GM18519 (cell line): Measurements from ENCODE around the gene CPAMD8.
"Not testable (repeated sequence)": the region's sequence is repeated elsewhere in the genome, so short reads cannot be mapped to it uniquely, and the experiment has no call there.

Experiments
- ATAC-seq: cut with Tn5 transposase; IDR thresholded peaks from one replicate; pipeline ENCODE4 v1.9.1; 2021; ENCODE audit warnings: mild to moderate bottlenecking, moderate library complexity; ENCODE audit not compliant: unreplicated experiment, low FRiP score

Gene CPAMD8

DNA sequence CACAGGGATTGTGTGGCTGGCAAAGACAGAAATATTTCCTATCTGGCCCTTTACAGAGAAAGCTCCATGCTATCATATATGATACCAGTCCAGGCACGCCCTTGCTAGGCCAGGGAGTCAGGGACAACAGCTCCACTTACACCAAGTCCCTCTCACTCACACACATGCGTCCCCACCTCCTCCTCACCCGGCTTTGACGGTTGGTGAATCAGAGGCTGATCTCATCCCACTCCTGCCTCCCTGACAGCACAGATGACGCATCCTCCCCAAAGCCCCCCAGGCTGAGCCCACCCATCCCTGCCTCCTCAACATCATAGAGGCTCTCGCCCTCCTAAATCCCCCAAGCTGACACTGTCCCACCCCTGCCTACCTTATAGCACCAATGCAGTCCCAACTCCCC lies 75.1 kb downstream of the CPAMD8 start:
- no peak for ATAC-seq

DNA sequence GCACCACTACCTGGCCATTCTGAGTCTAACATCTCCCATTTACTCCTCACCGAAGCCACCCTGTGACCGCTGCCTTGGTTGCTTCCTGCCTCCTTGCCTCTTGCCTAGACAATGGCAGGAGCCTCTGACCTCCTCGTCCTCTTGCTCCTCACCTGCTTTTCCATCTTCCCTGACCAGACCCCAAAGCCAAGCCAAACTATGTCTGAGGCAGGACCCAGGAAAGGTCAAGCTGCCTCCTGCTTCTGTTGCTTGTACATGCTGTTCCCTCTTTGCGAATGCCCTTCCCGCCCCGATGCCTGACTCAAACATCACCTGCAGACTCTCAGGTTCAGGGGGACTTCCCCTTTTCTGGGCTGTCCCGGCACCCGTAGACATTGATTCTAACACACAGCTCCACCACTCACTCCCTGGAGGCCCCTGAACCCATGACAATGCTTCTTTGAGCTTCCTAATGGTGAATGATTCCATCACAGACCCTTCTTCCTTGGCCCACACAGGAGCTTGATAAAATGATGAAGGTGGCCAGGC lies 77.0 kb downstream of the CPAMD8 start:
- ATAC-seq = no peak

DNA sequence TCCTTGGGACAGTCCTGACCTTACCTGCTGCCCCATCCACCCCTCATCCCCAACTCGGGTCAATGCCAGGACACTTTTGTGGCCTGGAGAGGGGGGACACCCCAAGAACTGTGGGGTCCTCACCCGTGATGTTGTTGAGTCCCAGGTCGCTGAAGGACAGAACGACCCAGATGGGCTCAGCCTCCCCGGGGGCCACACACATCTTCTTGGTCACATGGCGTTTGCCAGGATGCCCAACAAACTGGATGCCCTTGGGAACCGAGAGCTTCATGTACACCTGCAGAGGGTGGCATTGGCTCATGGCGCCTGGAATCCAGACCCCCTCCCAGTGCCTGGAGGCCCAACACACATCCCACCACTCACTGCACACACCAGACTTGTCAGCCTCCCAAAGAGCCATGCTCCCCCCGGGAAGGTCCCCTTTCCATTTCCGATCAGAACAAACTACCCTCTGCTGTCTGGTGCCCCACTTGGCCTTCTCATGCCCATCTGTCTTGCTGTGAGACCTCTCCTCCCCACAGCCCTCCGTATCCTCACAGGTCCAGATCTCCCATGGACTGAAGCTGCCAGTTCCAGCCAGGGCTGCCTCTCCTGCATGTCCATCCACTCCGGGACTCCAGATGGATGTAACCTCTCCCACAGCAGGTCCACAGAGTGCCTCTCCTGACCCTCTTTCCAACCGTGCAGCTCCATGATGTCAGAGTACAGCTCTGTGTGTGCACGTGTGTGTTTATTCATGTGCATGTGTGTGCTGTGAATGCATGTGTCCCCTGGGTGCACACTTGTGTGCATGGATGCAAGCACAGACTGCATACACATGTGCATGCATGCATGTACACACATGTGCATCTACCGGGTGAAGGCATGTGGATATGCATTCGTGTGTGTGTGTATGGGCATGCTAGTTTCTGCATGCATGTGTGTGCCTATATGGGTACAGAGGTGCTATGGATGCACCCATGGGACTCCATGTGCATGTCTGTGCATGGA lies 79.4 kb downstream of the CPAMD8 start:
- ATAC-seq = no peak

DNA sequence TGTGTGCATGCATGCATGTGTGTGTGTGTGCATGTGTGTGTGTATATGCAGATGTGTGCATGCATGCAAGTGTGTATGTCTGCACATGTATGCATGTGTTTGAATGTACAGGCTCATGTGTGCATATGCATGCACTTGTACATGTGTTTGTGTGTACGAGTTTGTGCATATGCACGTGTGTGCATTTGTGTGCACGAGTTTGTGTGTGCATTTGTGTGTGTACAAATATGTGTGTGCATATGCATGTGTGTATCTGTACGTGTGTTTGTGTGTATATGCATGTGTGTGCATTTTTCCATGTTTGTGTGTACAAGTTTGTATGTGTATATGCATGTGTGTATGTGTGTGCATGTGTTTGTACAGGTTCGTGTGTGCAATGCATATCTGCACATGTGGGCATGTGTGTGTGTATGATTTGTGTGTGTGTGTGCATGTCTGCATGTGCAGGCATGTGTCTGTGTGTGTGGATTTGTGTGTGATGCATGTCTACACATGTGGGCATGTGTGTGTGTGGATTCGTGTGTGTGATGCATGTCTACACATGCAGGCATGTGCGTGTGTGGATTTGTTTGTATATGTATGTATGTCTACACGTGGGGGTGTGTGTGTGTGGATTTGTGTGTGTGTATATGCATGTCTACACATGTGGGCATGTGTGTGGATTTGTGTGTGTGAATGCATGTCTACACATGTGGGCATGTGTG lies 80.7 kb downstream of the CPAMD8 start:
- no peak for ATAC-seq

DNA sequence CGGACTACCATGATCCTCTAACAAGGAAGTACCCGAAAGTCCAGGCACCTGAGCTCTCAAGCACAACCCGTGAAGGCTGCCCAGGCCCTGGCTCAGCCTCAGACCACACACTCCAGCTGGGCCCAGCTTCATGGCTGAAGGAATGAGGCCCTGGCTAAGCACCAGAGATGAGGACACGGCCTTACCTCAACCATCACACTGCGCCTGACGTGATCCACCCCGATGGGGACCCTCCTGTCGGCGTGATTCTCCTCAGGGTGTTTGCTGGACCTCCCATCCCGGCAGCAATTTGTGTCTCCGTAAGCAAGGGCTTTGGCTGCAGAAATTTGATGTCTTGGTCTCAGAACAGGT lies 81.3 kb downstream of the CPAMD8 start:
- no peak for ATAC-seq

DNA sequence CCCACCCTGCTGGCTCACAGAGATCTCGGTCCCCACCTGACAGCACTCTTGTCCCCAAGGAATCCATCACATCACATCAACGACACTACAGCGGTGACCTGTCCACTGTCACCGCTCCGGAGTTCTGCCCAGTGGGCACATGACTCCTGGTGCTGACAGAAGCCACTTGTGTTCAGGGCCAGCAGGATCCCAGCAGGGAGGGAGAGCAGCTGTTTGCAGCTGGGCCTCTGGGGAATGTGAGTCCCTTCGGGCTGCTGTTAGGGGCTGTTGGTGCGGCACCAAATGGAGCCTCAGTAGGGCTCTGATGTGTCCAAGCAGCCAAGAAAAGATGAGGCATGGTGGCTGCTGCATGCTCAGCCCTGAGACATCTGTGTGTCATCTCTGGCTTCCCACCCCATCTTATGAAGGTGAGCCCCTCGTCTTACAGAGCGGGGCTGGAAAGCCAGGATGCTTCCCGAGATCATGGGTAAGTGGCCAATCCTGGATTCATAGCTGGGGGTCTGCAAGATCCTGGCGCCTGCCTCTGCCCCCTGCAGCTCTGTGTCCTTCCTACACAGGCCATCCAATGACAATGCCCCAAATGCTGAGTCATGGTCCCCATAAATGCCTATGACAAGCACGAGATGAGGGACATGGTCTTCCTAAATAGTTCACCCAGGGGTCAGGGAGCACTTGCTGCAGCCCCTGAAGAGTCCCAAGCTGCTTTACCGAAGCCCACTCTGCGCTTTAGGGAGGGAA lies 81.8 kb downstream of the CPAMD8 start:
- no peak for ATAC-seq

DNA sequence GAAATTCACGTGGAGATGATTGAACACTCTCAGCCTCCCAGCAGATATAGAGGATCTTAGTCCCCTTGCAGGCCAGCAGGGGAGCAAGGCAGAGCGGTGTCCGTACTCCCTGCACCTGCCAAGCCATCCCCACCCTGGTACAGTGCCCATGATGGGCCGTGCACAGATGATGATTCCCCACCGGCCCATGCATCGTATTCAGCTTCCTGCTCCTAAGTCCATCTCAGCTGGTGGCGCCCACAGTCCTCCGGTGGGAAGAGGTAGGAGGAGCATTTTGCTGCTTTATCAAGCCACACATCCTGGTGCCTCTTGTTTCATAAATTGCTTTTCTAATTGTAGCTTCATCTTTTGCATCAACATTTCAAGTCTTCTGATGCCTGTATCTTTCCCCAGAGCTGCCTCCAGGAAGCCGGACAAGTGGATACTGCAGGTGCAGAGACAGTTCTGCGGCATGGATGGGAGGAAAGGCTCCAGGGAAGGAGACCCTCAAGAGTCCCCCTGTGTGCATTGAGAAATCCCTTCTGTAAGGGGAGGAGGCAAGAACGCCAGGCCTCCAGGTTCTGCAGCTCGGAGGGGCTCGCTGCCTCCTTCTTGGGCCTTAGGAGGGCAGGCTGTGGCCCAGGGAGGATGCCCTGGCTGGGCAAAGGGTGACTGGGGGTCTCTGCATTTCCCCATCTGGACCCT lies 82.5 kb downstream of the CPAMD8 start:
- no peak for ATAC-seq

DNA sequence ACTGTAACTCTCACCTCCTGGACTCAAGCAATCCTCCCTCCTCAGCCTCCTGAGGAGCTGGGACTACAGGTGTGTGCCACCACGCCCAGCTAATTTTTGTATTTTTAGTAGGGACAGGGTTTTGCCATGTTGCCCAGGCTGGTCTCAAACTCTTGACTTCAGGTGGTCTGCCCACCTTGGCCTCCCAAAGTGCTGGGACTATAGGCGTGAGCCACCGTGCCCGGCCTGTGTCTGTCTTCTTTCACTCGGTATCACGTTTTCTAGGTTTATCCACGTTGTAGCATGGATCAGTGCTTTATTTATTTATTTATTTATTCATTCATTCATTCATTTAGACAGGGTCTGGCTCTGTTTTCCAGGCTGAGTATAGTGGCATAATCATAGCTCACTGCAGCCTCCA lies 83.5 kb downstream of the CPAMD8 start:
- not testable (repeated sequence) for ATAC-seq

DNA sequence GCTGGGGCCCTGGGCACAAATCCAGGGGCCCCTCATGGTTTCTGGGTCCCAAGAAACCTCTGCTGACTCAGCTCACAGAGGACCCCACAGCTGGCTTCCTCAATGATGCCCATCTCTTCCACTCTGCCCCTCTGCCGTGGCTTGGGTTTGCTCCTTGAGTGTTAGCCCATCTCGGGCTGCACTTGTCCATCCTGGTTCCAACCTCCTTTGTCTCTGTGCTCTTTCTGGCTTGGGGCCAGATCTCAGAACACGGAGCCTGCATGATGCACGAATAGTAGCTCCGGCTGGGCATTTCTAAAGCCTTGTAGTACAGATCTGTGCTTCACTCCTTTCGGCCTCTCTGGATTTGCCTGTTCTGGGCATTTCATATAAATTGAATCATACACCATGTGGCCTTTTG lies 84.0 kb downstream of the CPAMD8 start:
- no peak for ATAC-seq

DNA sequence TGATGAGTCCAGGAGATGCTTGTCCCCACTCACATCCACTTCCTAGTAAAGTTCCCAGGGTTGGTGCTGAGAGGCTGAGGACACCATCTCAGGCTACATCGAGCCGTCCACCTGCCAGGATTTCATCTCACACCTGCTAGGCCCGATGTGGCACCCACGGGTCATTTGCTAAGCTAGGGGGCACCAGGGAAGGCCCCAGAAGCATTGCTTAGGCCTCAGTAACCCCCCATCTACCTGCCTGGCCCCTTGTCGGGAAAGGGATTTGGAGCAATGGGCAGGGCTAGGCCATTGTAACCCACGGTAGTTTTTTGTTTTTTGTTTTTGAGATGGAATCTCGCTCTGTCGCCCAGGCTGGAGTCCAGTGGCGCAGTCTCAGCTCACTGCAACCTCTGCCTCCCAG lies 86.0 kb downstream of the CPAMD8 start:
- no peak for ATAC-seq

DNA sequence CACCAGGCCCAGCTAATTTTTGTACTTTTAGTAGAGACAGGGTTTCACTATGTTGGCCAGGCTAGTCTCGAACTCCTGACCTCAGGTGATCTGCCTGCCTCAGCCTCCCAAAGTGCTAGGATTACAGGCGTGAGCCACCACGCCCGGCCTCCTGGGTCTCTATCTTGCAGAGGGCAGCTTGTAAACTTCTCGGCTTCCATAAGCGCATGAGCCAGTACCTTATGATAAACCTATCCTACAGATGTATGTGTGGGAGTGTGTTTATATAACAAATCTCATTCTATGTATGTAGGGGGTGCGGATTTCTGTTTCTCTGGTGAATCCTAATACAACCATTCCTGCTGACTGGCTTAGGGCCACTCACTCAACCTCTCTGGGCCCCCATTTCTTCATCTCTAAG lies 86.5 kb downstream of the CPAMD8 start:
- ATAC-seq = not testable (repeated sequence)

DNA sequence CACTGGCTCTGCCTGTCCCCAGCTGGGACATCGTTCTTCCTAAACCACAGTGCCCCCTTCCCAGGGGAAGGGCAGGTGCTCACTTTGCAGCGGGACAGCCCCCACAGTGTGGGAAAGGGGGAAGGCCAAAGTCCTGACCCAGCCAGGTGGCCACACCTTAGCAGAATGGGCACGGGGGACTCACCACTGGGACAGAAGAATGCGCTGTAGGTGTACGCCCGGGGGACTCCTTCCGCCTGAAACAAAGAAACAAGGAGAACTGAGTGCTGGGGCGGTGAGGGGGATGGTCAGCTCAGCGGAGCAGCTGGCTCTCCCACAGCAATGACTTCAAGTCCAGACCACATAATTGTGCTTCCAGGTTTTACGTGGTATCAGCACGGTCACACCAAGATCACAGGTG lies 88.4 kb downstream of the CPAMD8 start:
- no peak for ATAC-seq

DNA sequence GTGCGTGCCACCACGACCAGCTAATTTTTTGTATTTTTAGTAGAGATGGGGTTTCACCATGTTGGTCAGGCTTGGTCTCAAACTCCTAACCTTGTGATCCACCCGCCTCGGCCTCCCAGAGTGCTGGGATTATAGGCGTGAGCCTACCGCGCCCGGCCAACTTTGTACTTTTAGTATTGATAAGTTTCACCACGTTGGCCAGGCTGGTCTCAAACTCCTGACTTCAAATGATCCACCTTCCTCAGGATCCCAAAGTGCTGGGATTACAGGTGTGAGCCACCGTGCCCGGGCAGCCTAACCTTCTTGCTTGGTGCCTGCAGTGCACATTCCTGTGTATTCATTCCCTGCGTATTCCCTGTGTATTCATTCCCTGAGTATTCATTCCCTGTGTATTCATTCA lies 88.8 kb downstream of the CPAMD8 start:
- ATAC-seq = not testable (repeated sequence)

DNA sequence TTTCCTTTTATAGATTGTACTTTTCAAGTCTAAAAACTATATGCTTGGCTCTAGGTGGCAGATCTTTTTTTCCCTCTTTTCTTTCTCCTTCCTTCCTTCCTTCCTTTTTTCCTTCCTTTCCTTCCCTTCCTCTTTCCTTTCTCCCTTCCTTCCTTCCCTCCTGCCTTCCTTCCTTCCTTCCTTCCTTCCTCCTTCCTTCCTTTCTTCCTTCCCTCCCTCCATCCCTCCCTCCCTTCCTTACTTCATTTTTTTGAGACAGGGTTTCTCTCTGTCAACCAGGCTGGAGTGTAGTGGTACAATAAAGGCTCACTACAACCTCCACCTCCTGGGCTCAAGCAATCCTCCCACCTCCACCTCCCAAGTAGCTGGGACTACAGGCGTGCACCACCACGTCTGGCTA lies 89.7 kb downstream of the CPAMD8 start:
- no peak for ATAC-seq

DNA sequence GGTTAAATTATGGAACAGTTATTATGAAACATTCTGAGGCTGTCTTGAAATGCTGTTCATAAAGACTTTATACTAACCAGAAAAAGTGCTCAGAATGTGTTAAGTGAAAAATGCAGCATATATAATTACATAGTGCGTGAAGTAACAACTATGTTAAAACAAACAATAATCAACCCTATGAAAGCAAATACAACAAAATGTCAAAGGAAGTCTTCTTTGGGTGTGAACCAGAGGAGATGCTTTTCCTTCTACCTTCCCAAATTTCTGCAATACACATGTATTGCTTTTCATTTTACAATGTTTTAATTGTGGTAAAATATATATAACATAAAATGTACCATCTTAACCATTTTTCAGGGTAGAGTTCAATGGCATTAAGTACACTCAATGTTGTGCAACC lies 92.1 kb downstream of the CPAMD8 start:
- no peak for ATAC-seq

DNA sequence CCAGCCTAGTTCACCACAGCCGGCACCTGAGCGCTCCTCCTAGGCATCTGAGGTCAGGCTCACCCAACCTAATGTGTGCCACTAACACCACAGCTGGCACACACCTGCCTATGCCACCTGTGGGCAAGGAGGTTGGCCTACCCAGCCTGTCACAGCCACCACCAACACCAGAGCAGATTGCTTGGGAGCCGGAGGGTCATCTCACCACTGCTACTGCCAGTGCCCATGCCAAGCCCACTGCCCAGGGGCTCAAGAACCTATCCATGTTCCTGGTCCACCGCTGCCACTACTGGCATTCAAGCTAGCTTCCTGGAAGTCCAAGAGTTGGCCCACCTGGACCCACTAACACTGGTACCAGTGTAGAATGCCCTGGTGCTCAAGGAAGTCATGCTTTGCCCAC lies 95.3 kb downstream of the CPAMD8 start:
- no peak for ATAC-seq

DNA sequence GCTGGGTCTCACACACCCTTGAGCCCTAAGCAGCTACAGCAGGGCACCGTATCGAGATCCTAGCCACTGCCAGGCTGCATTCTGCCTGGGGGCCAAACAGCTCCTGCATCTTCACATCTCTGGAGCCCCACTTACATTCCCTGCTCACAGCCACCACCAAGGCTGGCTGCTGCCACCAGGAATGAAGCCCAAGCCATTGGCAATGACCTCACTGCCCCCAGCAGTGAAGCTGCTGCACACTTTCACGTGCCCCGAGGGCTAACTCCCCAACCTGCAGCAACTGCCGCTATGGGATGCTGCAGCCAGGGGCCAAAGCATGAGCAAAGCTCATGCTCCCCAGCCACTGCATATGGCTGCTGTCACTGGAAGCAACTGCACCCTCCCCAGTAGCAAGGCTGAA lies 95.9 kb downstream of the CPAMD8 start:
- no peak for ATAC-seq

DNA sequence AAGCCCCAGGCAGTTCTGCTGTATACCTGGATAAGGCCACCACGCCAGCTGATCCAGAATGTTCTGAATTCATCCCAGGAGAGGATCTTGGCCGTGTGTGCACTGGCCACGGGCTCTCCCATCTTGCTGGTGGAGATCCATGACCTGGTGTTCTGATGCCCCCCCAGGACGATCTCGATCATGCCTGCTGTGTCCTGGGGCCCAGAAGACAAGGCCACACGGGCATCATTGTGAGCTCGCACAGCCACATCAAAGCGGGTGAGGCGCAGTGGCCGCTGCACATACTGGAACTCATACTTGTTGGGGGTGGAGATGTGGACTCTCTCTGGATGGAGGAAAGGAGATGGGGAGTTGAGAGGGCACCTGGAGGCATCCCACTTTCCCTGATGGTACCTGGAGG lies 97.7 kb downstream of the CPAMD8 start:
- no peak for ATAC-seq

DNA sequence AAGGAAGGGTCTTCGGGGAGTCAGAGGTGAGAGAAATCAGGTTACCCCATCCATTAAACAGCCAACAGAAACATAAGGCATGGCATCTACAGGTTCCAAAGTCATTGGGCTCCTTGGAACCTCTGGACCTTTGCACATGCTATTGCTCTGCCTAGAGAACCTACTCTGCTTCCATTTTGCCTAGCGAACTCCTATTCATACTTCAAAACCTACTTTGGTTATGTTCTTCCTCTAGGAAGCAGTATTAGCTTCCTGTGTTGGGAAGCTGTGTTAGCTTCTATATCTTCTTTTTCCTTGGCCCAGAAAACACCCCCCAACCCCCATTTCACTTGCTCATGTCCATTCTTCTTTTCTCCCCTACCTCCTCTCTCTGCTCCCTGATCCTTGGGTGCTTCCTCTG lies 98.3 kb downstream of the CPAMD8 start:
- no peak for ATAC-seq

DNA sequence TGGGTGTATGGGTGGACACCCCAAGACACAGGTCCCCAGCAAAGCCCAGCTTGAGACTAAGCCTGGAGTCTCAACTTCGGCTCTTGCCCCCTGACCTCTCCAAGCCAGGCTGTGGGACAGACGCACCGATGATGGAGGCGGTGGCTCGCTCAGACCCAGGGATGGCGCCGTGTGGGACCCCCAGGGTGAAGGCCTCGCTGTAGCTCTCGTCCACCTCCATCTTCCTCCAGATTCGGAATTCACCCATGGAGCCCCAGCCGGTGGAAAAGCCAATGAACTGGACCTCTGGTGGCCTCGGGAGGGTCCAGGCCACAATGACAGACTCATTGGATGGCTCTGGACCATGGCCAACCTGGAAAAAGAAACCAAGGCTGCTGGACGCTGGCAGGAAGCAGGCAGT lies 98.7 kb downstream of the CPAMD8 start:
- no peak for ATAC-seq
